Mucosa of rectum (tissue), 2 donors: Measurements from ENCODE around the gene CALCB.

ENCODE experiments used
- H3K27ac ChIP-seq, 2 donors: one replicate each; pipeline ENCODE4 v1.7.0; 2013; ENCODE audit warnings: inconsistent platforms in 2 of 2, low read depth in 2 of 2, low read length in 2 of 2
- H3K27me3 ChIP-seq, 2 donors: one replicate each; pipeline ENCODE4 v1.7.0; 2013; ENCODE audit warnings: low read length in 2 of 2; ENCODE audit not compliant: control insufficient read depth in 2 of 2, insufficient read depth in 2 of 2
- H3K36me3 ChIP-seq, 2 donors: one replicate each; pipeline ENCODE4 v1.7.0; 2013; ENCODE audit warnings: low read length in 2 of 2; ENCODE audit not compliant: control insufficient read depth in 2 of 2, insufficient read depth in 2 of 2
- H3K4me1 ChIP-seq, 2 donors: one replicate each; pipeline ENCODE4 v1.7.0; 2013; ENCODE audit warnings: low read length in 2 of 2, mild to moderate bottlenecking in 1 of 2; ENCODE audit not compliant: control insufficient read depth in 2 of 2, insufficient read depth in 2 of 2
- H3K4me3 ChIP-seq, 2 donors: one replicate each; pipeline ENCODE4 v1.7.0; 2013; ENCODE audit warnings: low read length in 2 of 2
- H3K9ac ChIP-seq, 2 donors: one replicate each; pipeline ENCODE4 v1.7.0; 2013; ENCODE audit warnings: low read length in 2 of 2, low read depth in 1 of 2, mild to moderate bottlenecking in 1 of 2
- H3K9me3 ChIP-seq, 2 donors: one replicate each; pipeline ENCODE4 v1.7.0; 2013; ENCODE audit warnings: low read length in 2 of 2; ENCODE audit not compliant: control insufficient read depth in 2 of 2
- donor health status: healthy.
- donor health status: Normal muscosa, but diverticular disease.

CALCB gene

DNA sequence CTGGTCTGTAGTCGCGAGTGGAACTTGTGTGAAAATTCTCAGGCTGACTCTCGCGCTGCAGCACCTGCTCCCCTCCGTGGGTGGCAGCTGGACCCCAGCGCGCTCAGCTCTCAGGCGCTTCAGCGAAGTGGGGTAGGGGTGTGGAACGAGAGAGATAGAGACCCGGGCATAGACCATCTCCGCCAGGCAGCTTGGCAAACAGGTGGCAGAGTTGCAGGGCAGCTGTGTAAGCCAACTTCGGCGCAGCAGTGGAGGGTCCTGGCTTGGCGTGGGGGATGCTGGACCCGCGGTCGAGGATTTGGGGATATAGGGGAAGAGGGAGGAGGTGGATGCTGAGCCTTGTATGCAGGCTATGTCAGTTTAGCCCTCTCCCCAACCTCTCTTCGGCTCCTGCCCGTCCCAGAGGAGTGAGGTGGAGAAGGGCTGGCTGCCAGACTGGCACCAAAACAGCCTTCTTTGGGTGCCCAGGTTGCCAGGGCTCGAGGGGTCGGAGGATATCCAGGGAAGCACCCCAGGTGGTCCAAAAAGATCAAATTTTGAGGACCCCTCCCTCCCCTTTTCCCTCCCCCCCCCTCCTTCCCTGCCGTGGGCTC lies 746 bp upstream of the CALCB start:
- H3K9ac ChIP-seq, result no peak overlapping the region
- no peak overlapping the region for H3K27ac ChIP-seq
- H3K36me3 ChIP-seq, result no peaks in the 10 kb centered on the region
- H3K4me1 ChIP-seq, result peaks cover 11 to 16% of the 10 kb centered on the region in 2 donors
- H3K4me3 ChIP-seq, result no peak overlapping the region
- H3K9me3 ChIP-seq, result no peaks in the 10 kb centered on the region
- peaks cover 13 to 24% of the 10 kb centered on the region in 2 donors for H3K27me3 ChIP-seq

DNA sequence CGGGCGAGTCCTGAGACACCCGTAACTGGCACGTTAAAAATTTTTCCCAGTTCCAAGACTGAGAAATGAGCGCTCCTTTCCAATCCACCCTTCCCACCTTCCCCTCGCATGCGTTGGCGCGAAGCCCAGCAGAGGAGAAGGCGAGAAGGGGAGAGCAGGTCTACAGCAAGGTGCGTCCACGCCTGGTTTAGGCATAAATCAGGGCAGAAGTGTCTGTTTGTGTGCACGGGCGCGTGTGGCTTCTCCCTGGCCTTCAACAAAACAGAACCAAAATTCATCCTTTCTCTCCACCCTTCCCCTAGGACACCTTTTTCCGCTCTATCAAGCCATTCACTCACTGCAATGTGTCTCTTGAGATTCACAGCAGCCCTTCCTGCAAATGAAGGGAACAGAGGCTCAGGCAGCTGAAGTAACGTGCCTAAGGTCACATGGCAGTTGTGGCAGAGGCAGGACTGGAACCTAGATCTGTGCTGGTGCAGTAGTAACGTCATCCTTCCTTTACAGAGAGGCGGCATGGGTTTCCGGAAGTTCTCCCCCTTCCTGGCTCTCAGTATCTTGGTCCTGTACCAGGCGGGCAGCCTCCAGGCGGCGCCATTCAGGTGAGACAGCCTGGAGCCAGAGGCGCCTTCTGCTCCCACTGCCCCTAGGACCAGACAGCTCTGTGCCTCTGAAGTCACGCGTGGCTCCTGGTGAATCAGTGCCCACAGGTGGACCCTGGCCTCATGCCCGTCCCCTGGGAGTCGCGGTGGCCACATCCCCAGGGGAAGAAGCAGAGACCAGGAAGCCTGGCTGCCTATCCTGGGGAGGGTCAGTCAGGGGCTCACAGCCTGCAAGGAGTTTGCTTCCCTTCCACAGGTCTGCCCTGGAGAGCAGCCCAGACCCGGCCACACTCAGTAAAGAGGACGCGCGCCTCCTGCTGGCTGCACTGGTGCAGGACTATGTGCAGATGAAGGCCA lies 1.1 kb downstream of the CALCB start:
- Histone ChIP-seq H3K4me3 (peak overlapping the region; percentile 10 to 59), H3K9ac (peak overlapping the region in 1 of 2 donors; percentile 14), H3K27me3 (peaks cover 13 to 24% of the 10 kb centered on the region in 2 donors), H3K4me1 (peaks cover 11 to 16% of the 10 kb centered on the region in 2 donors), H3K9me3 (no peaks in the 10 kb centered on the region), H3K27ac (no peak overlapping the region), H3K36me3 (no peaks in the 10 kb centered on the region)

- no peak overlapping the region for H3K9ac ChIP-seq
- no peaks in the 10 kb centered on the region for H3K9me3 ChIP-seq
- H3K36me3 ChIP-seq, result no peaks in the 10 kb centered on the region
- peaks cover 13 to 24% of the 10 kb centered on the region in 2 donors for H3K27me3 ChIP-seq
- peaks cover 11 to 16% of the 10 kb centered on the region in 2 donors for H3K4me1 ChIP-seq
- no peak overlapping the region for H3K27ac ChIP-seq
- no peak overlapping the region for H3K4me3 ChIP-seq
These were observed 1.8 kb downstream of the CALCB start for GRCh38 chr11:15075162-15075526.

DNA sequence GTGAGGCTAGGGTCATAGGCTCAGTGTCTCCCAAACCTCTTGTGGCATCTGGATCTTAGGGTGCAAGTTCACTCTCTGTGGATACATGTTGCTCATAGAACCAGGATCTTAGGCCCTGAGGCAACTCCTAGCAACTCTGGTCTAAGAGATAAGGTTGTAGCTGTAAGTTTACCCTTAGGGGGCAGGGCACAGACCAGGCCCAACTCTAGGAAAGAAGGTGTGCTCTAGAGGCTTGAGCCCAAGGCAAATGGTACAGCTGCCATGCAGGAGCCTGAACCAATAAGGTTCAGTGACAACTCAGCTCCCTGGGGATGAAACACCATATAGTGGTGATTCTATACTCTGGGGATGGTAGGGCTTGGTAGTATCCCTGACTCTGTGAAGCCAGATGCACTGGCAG lies 17.8 kb downstream of the CALCB start:
- Histone ChIP-seq H3K4me1 (no peaks in the 10 kb centered on the region), H3K4me3 (no peak overlapping the region), H3K9ac (no peak overlapping the region), H3K27ac (no peak overlapping the region), H3K36me3 (no peaks in the 10 kb centered on the region), H3K27me3 (no peaks in the 10 kb centered on the region), H3K9me3 (no peaks in the 10 kb centered on the region)

DNA sequence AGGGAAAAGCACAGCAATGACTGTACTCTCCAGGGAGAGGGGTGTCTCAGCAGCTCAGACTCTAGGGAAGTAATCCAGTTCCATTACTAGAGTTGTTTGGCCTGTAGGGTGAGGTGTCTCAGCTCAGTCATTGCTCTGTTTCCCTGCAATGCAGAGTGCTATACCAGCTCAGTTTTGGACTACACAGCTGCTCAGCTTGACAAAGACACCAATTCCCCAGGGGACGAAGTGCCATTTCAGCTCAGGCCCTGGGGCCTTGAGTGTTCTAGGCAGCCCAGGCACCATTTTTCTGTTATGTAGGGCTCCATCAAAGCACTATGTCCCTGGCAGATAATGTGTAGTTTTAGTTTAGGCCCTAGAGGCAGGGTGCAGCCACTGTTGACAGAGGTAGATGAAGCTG lies 18.2 kb downstream of the CALCB start:
- H3K27me3 ChIP-seq, result no peaks in the 10 kb centered on the region
- H3K9ac ChIP-seq, result no peak overlapping the region
- H3K4me3 ChIP-seq, result no peak overlapping the region

DNA sequence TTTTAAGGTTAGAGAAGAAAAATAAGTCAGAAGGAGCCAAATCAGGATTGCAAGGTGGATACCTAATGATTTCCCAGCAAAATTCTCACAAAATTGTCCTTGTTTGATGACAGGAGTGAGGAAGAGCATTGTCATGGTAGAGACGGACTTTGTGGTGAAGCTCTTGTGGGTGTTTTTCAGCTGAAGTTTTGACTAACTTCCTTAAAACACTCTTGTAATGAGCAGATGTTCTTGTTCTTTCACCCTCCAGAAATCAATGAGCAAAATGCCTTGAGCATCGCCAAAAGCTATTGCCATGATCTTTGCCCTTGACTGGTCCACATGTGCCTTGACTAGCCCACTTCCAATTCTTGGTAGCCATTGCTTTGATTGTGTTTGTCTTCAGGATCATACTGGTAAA lies 20.0 kb downstream of the CALCB start:
- H3K27me3 ChIP-seq, result no peaks in the 10 kb centered on the region
- no peak overlapping the region for H3K4me3 ChIP-seq
- H3K4me1 ChIP-seq, result no peaks in the 10 kb centered on the region
- no peaks in the 10 kb centered on the region for H3K36me3 ChIP-seq
- no peak overlapping the region for H3K27ac ChIP-seq
- H3K9me3 ChIP-seq, result no peaks in the 10 kb centered on the region
- H3K9ac ChIP-seq, result no peak overlapping the region

More for the DNA sequence above, 18.2 kb downstream of the CALCB start:
- Histone ChIP-seq H3K27ac (no peak overlapping the region), H3K36me3 (no peaks in the 10 kb centered on the region), H3K9me3 (no peaks in the 10 kb centered on the region), H3K4me1 (no peaks in the 10 kb centered on the region)

- Histone ChIP-seq H3K9ac (no peak overlapping the region), H3K27ac (no peak overlapping the region), H3K36me3 (no peaks in the 10 kb centered on the region), H3K9me3 (no peaks in the 10 kb centered on the region), H3K4me1 (no peaks in the 10 kb centered on the region), H3K4me3 (no peak overlapping the region), H3K27me3 (peaks cover 0 to 3% of the 10 kb centered on the region in 2 donors)
These were observed 22.4 kb downstream of the CALCB start for GRCh38 chr11:15095736-15096228.

DNA sequence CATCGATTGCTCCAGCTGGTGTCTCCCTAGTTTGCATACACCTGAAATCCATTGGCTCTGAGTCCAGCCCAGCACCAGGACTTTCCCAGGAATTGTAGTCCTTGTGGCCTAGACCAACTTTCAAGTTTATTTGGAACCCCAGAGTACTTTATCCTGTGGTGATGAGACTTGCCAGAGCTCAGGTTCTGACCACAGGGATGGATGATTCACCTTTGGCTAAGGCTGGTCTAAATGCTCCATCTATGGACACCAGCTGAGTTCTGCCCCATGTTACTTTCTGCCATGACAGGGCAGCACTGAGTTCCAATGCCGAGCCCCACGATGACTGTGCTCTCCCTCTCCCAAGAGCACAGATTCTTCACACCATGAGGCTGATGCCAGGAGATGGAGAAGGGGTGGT lies 24.0 kb downstream of the CALCB start:
- no peaks in the 10 kb centered on the region for H3K9me3 ChIP-seq
- H3K4me1 ChIP-seq, result no peaks in the 10 kb centered on the region
- H3K9ac ChIP-seq, result no peak overlapping the region
- no peak overlapping the region for H3K4me3 ChIP-seq
- H3K36me3 ChIP-seq, result no peaks in the 10 kb centered on the region
- H3K27ac ChIP-seq, result no peak overlapping the region
- peaks cover 0 to 5% of the 10 kb centered on the region in 2 donors for H3K27me3 ChIP-seq

DNA sequence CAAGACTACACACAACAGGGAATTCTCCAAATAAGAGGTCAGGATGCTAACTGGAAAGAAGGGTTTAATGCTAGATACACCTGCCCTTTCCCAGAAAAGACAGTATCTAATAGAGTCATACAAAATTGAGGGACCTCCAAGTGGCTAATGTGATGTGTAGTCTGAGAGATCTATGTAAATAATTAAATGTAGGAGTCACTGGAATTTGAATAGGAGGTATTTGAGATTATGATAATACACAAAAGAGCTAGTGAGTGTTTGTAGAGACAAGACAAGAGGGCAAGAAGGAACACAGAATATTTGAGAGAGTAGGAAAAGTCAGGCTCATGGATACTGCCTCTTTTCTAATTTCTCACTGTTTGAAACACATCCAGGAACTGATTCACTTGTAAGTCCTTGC lies 25.9 kb downstream of the CALCB start:
- H3K27ac ChIP-seq, result no peak overlapping the region
- H3K9ac ChIP-seq, result no peak overlapping the region
- no peaks in the 10 kb centered on the region for H3K4me1 ChIP-seq
- no peak overlapping the region for H3K4me3 ChIP-seq
- H3K27me3 ChIP-seq, result peaks cover 0 to 5% of the 10 kb centered on the region in 2 donors
- no peaks in the 10 kb centered on the region for H3K36me3 ChIP-seq
- no peaks in the 10 kb centered on the region for H3K9me3 ChIP-seq

- Histone ChIP-seq H3K4me1 (no peaks in the 10 kb centered on the region), H3K9ac (no peak overlapping the region), H3K27ac (no peak overlapping the region), H3K9me3 (no peaks in the 10 kb centered on the region), H3K27me3 (peaks cover 0 to 5% of the 10 kb centered on the region in 2 donors), H3K36me3 (no peaks in the 10 kb centered on the region), H3K4me3 (no peak overlapping the region)
These were observed 27.8 kb downstream of the CALCB start for GRCh38 chr11:15101072-15101709.
